Endothelial cell of umbilical vein (primary cell): ENCODE results near the gene SAMD4B. TPM values are rescaled to one million over a fixed set of nuclear protein-coding genes. Genes with fewer than 3 reads are reported as not detected.

Source experiments
- BruUV-seq: library from RNA; stranded (reverse); fragments of 400-500 nt; replicated peaks from 2 replicates; lab custom pipeline; 2021; lab: Mats Ljungman, UMichigan
- CTCF ChIA-PET: fragments of 300-600, 350-600 bp; sonication (Branson Sonifier 250); formaldehyde crosslinking; loops from one replicate; lab custom pipeline; 2021; ENCODE audit warnings: antibody characterized with exemption, inconsistent platforms; lab: Charles Lee
- POLR2A ChIA-PET: fragments of 300-600, 350-600 bp; sonication (Branson Sonifier 250); formaldehyde crosslinking; loops from one replicate; lab custom pipeline; 2021; ENCODE audit warnings: antibody characterized with exemption, inconsistent platforms; lab: Charles Lee
- DNase-seq: peaks from one replicate; pipeline ENCODE4 v3.0.0-alpha.2; 2011; ENCODE audit warnings: low read depth, low spot score
- FAIRE-seq: peaks from 2 replicates; lab custom pipeline; 2011; peaks lifted over from hg19 to GRCh38; lab: Jason Lieb, UNC
- H2AFZ ChIP-seq: 2 replicates; pipeline ENCODE4 v1.6.0; 2012; ENCODE audit warnings: low read depth, low read length, control low read depth, inconsistent platforms
- H3K27ac ChIP-seq: 2 replicates; pipeline ENCODE4 v1.5.1; 2011; ENCODE audit warnings: low read depth, mild to moderate bottlenecking, control low read depth, low read length, moderate library complexity; ENCODE audit not compliant: insufficient read depth
- H3K27me3 ChIP-seq, 2 experiments: 2 replicates each; pipeline versions ENCODE4 v1.6.0 to v1.6.1; 2011; ENCODE audit warnings: low read length in 2 of 2, mixed read lengths in 1 of 2; ENCODE audit not compliant: control insufficient read depth in 2 of 2, insufficient read depth in 2 of 2
- H3K36me3 ChIP-seq, 2 experiments: 2 replicates in 1 of 2; 3 replicates in 1 of 2; pipeline ENCODE4 v1.5.1; 2011; ENCODE audit warnings: low read length in 2 of 2, mild to moderate bottlenecking in 1 of 2, moderate library complexity in 1 of 2; ENCODE audit not compliant: control insufficient read depth in 2 of 2, insufficient read depth in 2 of 2; ENCODE audit errors: extremely low read depth in 1 of 2
- H3K4me1 ChIP-seq: 3 replicates; pipeline ENCODE4 v1.5.1; 2011; ENCODE audit warnings: mild to moderate bottlenecking, low read length; ENCODE audit not compliant: control insufficient read depth, insufficient read depth; ENCODE audit errors: extremely low read depth
- H3K4me2 ChIP-seq: 2 replicates; pipeline ENCODE4 v1.6.1; 2011; ENCODE audit warnings: low read length, control low read depth, mixed read lengths; ENCODE audit not compliant: insufficient read depth
- H3K4me3 ChIP-seq, 3 experiments: fragments of 200-600 bp in 1 of 3; sonication (generic), shearing (Covaris generic) in 1 of 3; replicated peaks in 1 of 3; 2 replicates each; pipeline ENCODE4 v1.5.1; 2011 to 2016; ENCODE audit warnings: control low read depth in 3 of 3, low read length in 3 of 3, mild to moderate bottlenecking in 2 of 3, inconsistent platforms in 1 of 3, low read depth in 1 of 3, moderate library complexity in 1 of 3; ENCODE audit not compliant: insufficient read depth in 1 of 3
- H3K79me2 ChIP-seq: 2 replicates; pipeline ENCODE4 v1.6.0; 2012; ENCODE audit warnings: low read length, inconsistent platforms; ENCODE audit not compliant: control insufficient read depth, insufficient read depth
- H3K9ac ChIP-seq: replicated peaks from 2 replicates; pipeline ENCODE3; 2011; ENCODE audit warnings: low read length, control low read depth; ENCODE audit not compliant: insufficient read depth; ENCODE audit errors: extremely low read depth
- H3K9me1 ChIP-seq: replicated peaks from 3 replicates; pipeline ENCODE4 v1.6.0; 2011; ENCODE audit warnings: mild to moderate bottlenecking, low read length; ENCODE audit not compliant: control insufficient read depth, insufficient read depth; ENCODE audit errors: extremely low read depth
- H3K9me3 ChIP-seq: replicated peaks from 2 replicates; pipeline ENCODE4 v1.5.1; 2012; ENCODE audit warnings: low read length, inconsistent platforms; ENCODE audit not compliant: control insufficient read depth, insufficient read depth
- H4K20me1 ChIP-seq: replicated peaks from 2 replicates; pipeline ENCODE3; 2011; ENCODE audit warnings: mild to moderate bottlenecking, low read length; ENCODE audit not compliant: control insufficient read depth, insufficient read depth; ENCODE audit errors: extremely low read depth
- EZH2 ChIP-seq: IDR thresholded peaks from 2 replicates; pipeline ENCODE4 v1.6.1; 2012; ENCODE audit warnings: borderline replicate concordance, low read depth, mild to moderate bottlenecking, moderate library complexity, low read length, inconsistent platforms; ENCODE audit not compliant: severe bottlenecking
- JUN ChIP-seq: IDR thresholded peaks from 2 replicates; pipeline ENCODE4 v1.6.1; 2011; ENCODE audit warnings: borderline replicate concordance, low read depth; ENCODE audit not compliant: insufficient read length, insufficient read depth
- MAX ChIP-seq: IDR thresholded peaks from 2 replicates; pipeline ENCODE4 v1.6.1; 2011; ENCODE audit not compliant: insufficient read depth, insufficient read length
- MYC ChIP-seq: IDR thresholded peaks from one replicate; pipeline ENCODE4 v1.6.1; 2011; ENCODE audit warnings: mild to moderate bottlenecking, low read depth, low read length
- dilution Hi-C: fragments of 300-500 bp; cut with MboI; formaldehyde crosslinking; loops from one replicate; pipeline ENCODE4 v1.15.0; 2019; ENCODE audit warnings: low sequenced_read_pairs; ENCODE audit not compliant: extremely low pct_ligation_motif_present
- intact Hi-C: fragments of 100-400 bp; cut with micrococcal nuclease; formaldehyde crosslinking; loops from one replicate; pipeline ENCODE4 v1.10.0; 2022
- polyA plus RNA-seq, 4 experiments: library from polyadenylated mRNA; depleted of rRNA in 3 of 4; stranded (reverse) in 3 of 4; unstranded in 1 of 4; fragments of >200 nt; gene quantifications; 2 replicates each; pipeline versions ENCODE4 v1.2.1 to v1.2.3, GENCODE V29; 2011 to 2012; ENCODE audit warnings: missing spikeins in 1 of 4
- total RNA-seq: library from RNA; stranded (reverse); gene quantifications from 2 replicates; pipeline ENCODE4 v1.2.3, GENCODE V29; 2021

Gene SAMD4B
- total and polyA plus RNA-seq, 2 donors (not counting 3 experiments of a cell fraction or from before 2014, with no cell fraction given): 82.1 to 84.2 TPM

GRCh38 chr19:39304701-39305571 lies 37.3 kb upstream of the SAMD4B start:
- dilution Hi-C loops: no loop called here
- no peaks in the 10 kb centered on the region for H3K9me3 ChIP-seq
- CTCF ChIA-PET: interaction anchor here (1.1 kb wide), 1 partner anchor 23 kb away, joined by 3 read pairs; no protein-coding TSS in a partner anchor
- no peaks in the 10 kb centered on the region for H3K79me2 ChIP-seq
- BruUV-seq: no TSS peak
- no peaks in the 10 kb centered on the region for H3K36me3 ChIP-seq
- H3K4me3 ChIP-seq: no peak overlapping the region
- TF ChIP-seq MYC: no peak
- no peak for DNase-seq
- POLR2A ChIA-PET: no interaction called here
- no peaks in the 10 kb centered on the region for H3K4me1 ChIP-seq
- FAIRE-seq: no peak
- no peak overlapping the region for H3K9ac ChIP-seq
- H3K27me3 ChIP-seq: peaks cover 39 to 53% of the 10 kb centered on the region in 2 experiments
- H4K20me1 ChIP-seq: no peaks in the 10 kb centered on the region
- no peaks in the 10 kb centered on the region for H3K9me1 ChIP-seq
- H2AFZ ChIP-seq: no peak overlapping the region
- H3K4me2 ChIP-seq: no peak overlapping the region
- no peak overlapping the region for H3K27ac ChIP-seq
- intact Hi-C loops: no loop called here

- H3K9me3 ChIP-seq: no peaks in the 10 kb centered on the region
- H3K9me1 ChIP-seq: no peaks in the 10 kb centered on the region
- H3K27ac ChIP-seq: no peak overlapping the region
- no peaks in the 10 kb centered on the region for H3K79me2 ChIP-seq
- ChIA-PET POLR2A (no interaction called here), CTCF (interaction anchor here (1.0 to 1.2 kb wide), 2 partner anchors 9 to 52 kb away, joined by 3 to 5 read pairs; partner anchors contain the start of gene IFNL1)
- H4K20me1 ChIP-seq: no peaks in the 10 kb centered on the region
- H3K9ac ChIP-seq: no peak overlapping the region
- no peak overlapping the region for H2AFZ ChIP-seq
- H3K4me2 ChIP-seq: no peak overlapping the region
- no TSS peak for BruUV-seq
- no peaks in the 10 kb centered on the region for H3K36me3 ChIP-seq
- H3K4me3 ChIP-seq: no peak overlapping the region
- FAIRE-seq: no peak
- dilution Hi-C loops (no loop called here), intact Hi-C loops (no loop called here)
- peaks cover 39 to 53% of the 10 kb centered on the region in 2 experiments for H3K27me3 ChIP-seq
- TF ChIP-seq MAX (no peak), EZH2 (peak; percentile 42), JUN (no peak)
- H3K4me1 ChIP-seq: no peaks in the 10 kb centered on the region
- DNase-seq: no peak
These were observed 36.1 kb upstream of the SAMD4B start for GRCh38 chr19:39306075-39306474.
